Retinal pigment epithelial cell (primary cell): Measurements from ENCODE around the gene PLXNA2.

ENCODE experiments used
- DNase-seq: peaks from one replicate; pipeline ENCODE4 v3.0.0-alpha.2; 2010; ENCODE audit warnings: low read depth
- H3K4me3 ChIP-seq: 2 replicates; pipeline ENCODE4 v1.5.1; 2011; ENCODE audit warnings: mild to moderate bottlenecking, low read length, control low read depth, moderate library complexity
- CTCF ChIP-seq: conservative IDR thresholded peaks from 2 replicates; pipeline ENCODE4 v1.5.1; 2011; ENCODE audit warnings: low read depth, low read length, control low read depth, inconsistent platforms

The PLXNA2 gene

GRCh38 chr1:208107425-208108212 is 136.6 kb downstream of the PLXNA2 start:
- H3K4me3 ChIP-seq: no peak overlapping the region
- no peak for DNase-seq
- no peak for TF ChIP-seq CTCF

GRCh38 chr1:208106218-208106617 is 138.0 kb downstream of the PLXNA2 start:
- no peak for TF ChIP-seq CTCF
- H3K4me3 ChIP-seq: no peak overlapping the region
- DNase-seq: no peak

GRCh38 chr1:208105756-208106155 is 138.4 kb downstream of the PLXNA2 start:
- no peak for DNase-seq
- TF ChIP-seq CTCF: no peak
- no peak overlapping the region for H3K4me3 ChIP-seq

- no peak overlapping the region for H3K4me3 ChIP-seq
- DNase-seq: no peak
- no peak for TF ChIP-seq CTCF
Measured at GRCh38 chr1:208103597-208104513, 140.3 kb downstream of the PLXNA2 start.

- DNase-seq: no peak
- no peak for TF ChIP-seq CTCF
- no peak overlapping the region for H3K4me3 ChIP-seq
Measured at GRCh38 chr1:208101661-208102431, 142.3 kb downstream of the PLXNA2 start.

- H3K4me3 ChIP-seq: no peak overlapping the region
- no peak for DNase-seq
- TF ChIP-seq CTCF: no peak
Measured at GRCh38 chr1:208100906-208101305, 143.3 kb downstream of the PLXNA2 start.
